ENCODE measurements around the gene SLC43A2. TPM values are rescaled to one million over a fixed set of nuclear protein-coding genes. Genes with fewer than 3 reads are reported as not detected.

SLC43A2 gene
- polyA plus RNA-seq, 1 donor (not counting 4 experiments of a cell fraction or from before 2014, with no cell fraction given): 12.7 TPM

- peaks cover 8% of the 10 kb centered on the region for H3K4me1 ChIP-seq (ENCODE audit: control insufficient read depth, extremely low read depth, insufficient read depth, low read length)
- no peak overlapping the region for H3K4me2 ChIP-seq (ENCODE audit: control insufficient read depth, extremely low read depth, insufficient read depth, low read depth, low read length)
Observed at GRCh38 chr17:1625581-1625980, 3.1 kb downstream of the SLC43A2 start.

DNA sequence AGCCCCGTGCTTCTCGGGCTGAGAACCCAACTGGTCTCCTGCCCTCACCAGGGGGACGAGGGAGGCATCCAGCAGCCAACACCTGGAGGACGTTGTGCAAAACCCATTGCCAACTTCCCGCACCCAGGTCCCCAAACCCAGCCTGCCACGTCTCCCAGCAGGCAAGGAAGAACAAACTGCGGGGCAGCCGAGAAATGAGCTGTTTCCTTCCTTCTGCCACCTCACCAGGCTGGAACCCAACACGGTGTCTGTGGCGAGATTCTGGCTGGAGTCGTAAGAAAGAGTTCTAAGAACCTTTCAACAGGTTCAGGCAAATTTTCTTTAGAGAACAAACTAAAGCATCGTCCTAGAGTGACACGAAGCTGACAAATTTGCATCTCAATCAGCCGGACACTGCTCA is 3.6 kb downstream of the SLC43A2 start:
- FAIRE-seq (no peak), DNase-seq (ENCODE audit: low read depth, low spot score) (no peak)
- Histone ChIP-seq H3K9me1 (ENCODE audit: control insufficient read depth, extremely low read depth, insufficient read depth, low read length) (no peaks in the 10 kb centered on the region), H3K4me2 (ENCODE audit: control insufficient read depth, extremely low read depth, insufficient read depth, low read depth, low read length) (no peak overlapping the region), H3K4me3 (ENCODE audit: control insufficient read depth in 2 of 3, extremely low read depth in 1 of 3, insufficient read depth in 2 of 3, low read depth in 1 of 3, low read length in 3 of 3) (no peak overlapping the region), H4K20me1 (ENCODE audit: control insufficient read depth, extremely low read depth, insufficient read depth, low read length) (no peaks in the 10 kb centered on the region), H3K9me3 (ENCODE audit: control insufficient read depth, low read depth, low read length) (no peaks in the 10 kb centered on the region), H3K36me3 (ENCODE audit: control insufficient read depth in 2 of 2, extremely low read depth in 1 of 2, insufficient read depth in 2 of 2, low read length in 2 of 2) (peaks cover 0 to 14% of the 10 kb centered on the region in 2 experiments), H3K27ac (ENCODE audit: control insufficient read depth, insufficient read depth, low read length) (no peak overlapping the region), H3K27me3 (ENCODE audit: control insufficient read depth, extremely low read depth, insufficient read depth, low read length) (peaks cover 6% of the 10 kb centered on the region), H3K4me1 (ENCODE audit: control insufficient read depth, extremely low read depth, insufficient read depth, low read length) (peaks cover 8% of the 10 kb centered on the region), H2AFZ (ENCODE audit: control insufficient read depth, low read length) (no peak overlapping the region), H3K79me2 (ENCODE audit: control insufficient read depth, insufficient read depth, low read length) (no peaks in the 10 kb centered on the region), H3K9ac (ENCODE audit: control insufficient read depth, extremely low read depth, insufficient read depth, low read length) (no peak overlapping the region)
- dilution Hi-C loops (cut with MboI; ENCODE audit: extremely low pct_ligation_motif_present, low sequenced_read_pairs): no loop called here
- no peak for TF ChIP-seq EZH2 (IDR thresholded peaks at IDR 0.05; ENCODE audit: low read length)
- no peak for TF ChIP-seq CTCF (optimal IDR thresholded peaks at IDR 0.05 in 1 of 3, IDR thresholded peaks at IDR 0.05 in 1 of 3, conservative IDR thresholded peaks at IDR 0.05 in 1 of 3; ENCODE audit: extremely low read depth in 1 of 3, insufficient read depth in 2 of 3, low read length in 3 of 3)

More at GRCh38 chr17:1625581-1625980, 3.1 kb downstream of the SLC43A2 start:
- Histone ChIP-seq H4K20me1 (ENCODE audit: control insufficient read depth, extremely low read depth, insufficient read depth, low read length) (no peaks in the 10 kb centered on the region), H3K9me3 (ENCODE audit: control insufficient read depth, low read depth, low read length) (no peaks in the 10 kb centered on the region), H2AFZ (ENCODE audit: control insufficient read depth, low read length) (no peak overlapping the region), H3K9ac (ENCODE audit: control insufficient read depth, extremely low read depth, insufficient read depth, low read length) (no peak overlapping the region), H3K9me1 (ENCODE audit: control insufficient read depth, extremely low read depth, insufficient read depth, low read length) (no peaks in the 10 kb centered on the region), H3K27me3 (ENCODE audit: control insufficient read depth, extremely low read depth, insufficient read depth, low read length) (peaks cover 6% of the 10 kb centered on the region), H3K4me3 (ENCODE audit: control insufficient read depth in 2 of 3, extremely low read depth in 1 of 3, insufficient read depth in 2 of 3, low read depth in 1 of 3, low read length in 3 of 3) (no peak overlapping the region), H3K79me2 (ENCODE audit: control insufficient read depth, insufficient read depth, low read length) (no peaks in the 10 kb centered on the region), H3K27ac (ENCODE audit: control insufficient read depth, insufficient read depth, low read length) (no peak overlapping the region), H3K36me3 (ENCODE audit: control insufficient read depth in 2 of 2, extremely low read depth in 1 of 2, insufficient read depth in 2 of 2, low read length in 2 of 2) (peaks cover 0 to 10% of the 10 kb centered on the region in 2 experiments)
- dilution Hi-C loops (cut with MboI; ENCODE audit: extremely low pct_ligation_motif_present, low sequenced_read_pairs): no loop called here
- no peak for FAIRE-seq
- TF ChIP-seq EZH2 (IDR thresholded peaks at IDR 0.05; ENCODE audit: low read length) (no peak), CTCF (optimal IDR thresholded peaks at IDR 0.05 in 1 of 3, IDR thresholded peaks at IDR 0.05 in 1 of 3, conservative IDR thresholded peaks at IDR 0.05 in 1 of 3; ENCODE audit: extremely low read depth in 1 of 3, insufficient read depth in 2 of 3, low read length in 3 of 3) (no peak)
- no peak for DNase-seq (ENCODE audit: low read depth, low spot score)
